Esophagus muscularis mucosa (tissue), 3 donors: ENCODE data around the gene AKAP12.

Source experiments
- EP300 ChIP-seq: sonication (generic); formaldehyde crosslinking; IDR thresholded peaks from one replicate; pipeline ENCODE4 v1.6.1; 2017; ENCODE audit warnings: antibody characterized with exemption
- TF ChIP-seq, protein P1 (sequence below), 3 experiments: fragments of 200-600 bp in 2 of 3; fragments of 450-650 bp in 1 of 3; sonication (generic) in 2 of 3; IDR thresholded peaks; one replicate each; pipeline ENCODE4 v1.5.1; 2017 to 2019; ENCODE audit warnings: antibody characterized with exemption in 3 of 3, mild to moderate bottlenecking in 2 of 3, moderate library complexity in 1 of 3

DNA sequence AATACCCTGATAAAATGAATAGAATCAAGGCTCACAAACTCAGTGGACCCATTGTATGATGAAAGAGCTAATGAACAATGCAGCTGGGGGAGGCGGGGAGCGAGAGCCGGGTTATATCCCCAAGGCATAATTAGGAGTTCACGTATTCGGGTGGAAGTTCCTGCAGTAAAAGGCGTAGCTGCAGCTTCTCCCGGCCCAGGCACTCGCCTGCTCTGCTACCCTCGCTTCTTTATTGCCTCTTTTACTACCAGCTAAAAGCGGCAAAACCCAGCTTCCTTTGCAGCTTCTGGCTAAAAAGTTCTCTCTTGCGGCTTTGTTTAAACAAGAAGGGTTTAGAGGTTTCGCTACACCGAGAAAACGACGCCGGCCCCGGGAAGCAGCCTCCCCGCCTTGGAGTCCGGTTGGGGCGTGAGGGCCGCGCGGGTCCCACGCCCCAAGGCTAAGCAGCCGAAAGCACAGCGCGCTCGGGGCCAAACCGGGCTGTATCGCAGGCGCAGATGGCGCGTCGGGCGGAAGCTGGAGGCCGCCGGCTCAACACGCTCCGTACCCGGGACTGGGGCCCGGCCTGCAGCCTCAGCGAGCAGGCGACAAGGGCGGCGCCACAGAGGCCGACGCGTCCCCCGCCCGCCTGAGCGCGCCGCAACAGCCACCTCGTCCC lies 150.0 kb downstream of the AKAP12 start:
- TF ChIP-seq, protein P1, sequence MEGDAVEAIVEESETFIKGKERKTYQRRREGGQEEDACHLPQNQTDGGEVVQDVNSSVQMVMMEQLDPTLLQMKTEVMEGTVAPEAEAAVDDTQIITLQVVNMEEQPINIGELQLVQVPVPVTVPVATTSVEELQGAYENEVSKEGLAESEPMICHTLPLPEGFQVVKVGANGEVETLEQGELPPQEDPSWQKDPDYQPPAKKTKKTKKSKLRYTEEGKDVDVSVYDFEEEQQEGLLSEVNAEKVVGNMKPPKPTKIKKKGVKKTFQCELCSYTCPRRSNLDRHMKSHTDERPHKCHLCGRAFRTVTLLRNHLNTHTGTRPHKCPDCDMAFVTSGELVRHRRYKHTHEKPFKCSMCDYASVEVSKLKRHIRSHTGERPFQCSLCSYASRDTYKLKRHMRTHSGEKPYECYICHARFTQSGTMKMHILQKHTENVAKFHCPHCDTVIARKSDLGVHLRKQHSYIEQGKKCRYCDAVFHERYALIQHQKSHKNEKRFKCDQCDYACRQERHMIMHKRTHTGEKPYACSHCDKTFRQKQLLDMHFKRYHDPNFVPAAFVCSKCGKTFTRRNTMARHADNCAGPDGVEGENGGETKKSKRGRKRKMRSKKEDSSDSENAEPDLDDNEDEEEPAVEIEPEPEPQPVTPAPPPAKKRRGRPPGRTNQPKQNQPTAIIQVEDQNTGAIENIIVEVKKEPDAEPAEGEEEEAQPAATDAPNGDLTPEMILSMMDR (IDR thresholded peaks at IDR 0.05), result no peak
- TF ChIP-seq EP300, result no peak
